A549 treated with GW870086 at 1 μM for 4 hours (cell line): ENCODE data around the gene SGCD. TPM values are rescaled to one million over a fixed set of nuclear protein-coding genes. Genes with fewer than 3 reads are reported as not detected.

Experiments
- total RNA-seq: library from RNA; stranded (reverse); fragments of 200-300 nt; extraction: Qiagen RNA extraction; gene quantifications from 5 replicates; pipeline ENCODE4 v1.2.3, GENCODE V29; 2022; ENCODE audit warnings: low read depth

Gene SGCD
- 4.1 to 6.2 TPM (median 4.3 TPM) in 5 replicates for total RNA-seq

GRCh38 chr5:156326718-156327259 lies at the start of gene SGCD:
TSS of gene SGCD (plus strand) at chr5:156327164.

